KOPT-K1 (cell line): ENCODE measurements around the gene IFNG-AS1.

Source experiments
- H3K27ac ChIP-seq: fragments of 200-600 bp; sonication (generic); 2 replicates; pipeline ENCODE4 v1.5.1; 2016; ENCODE audit warnings: antibody characterized with exemption, mild to moderate bottlenecking, low read depth, low read length; ENCODE audit not compliant: poor library complexity, severe bottlenecking
- H3K36me3 ChIP-seq: fragments of 200-600 bp; sonication (generic); 2 replicates; pipeline ENCODE4 v1.5.1; 2017; ENCODE audit warnings: antibody characterized with exemption, mild to moderate bottlenecking, low read length, moderate library complexity; ENCODE audit not compliant: insufficient read depth
- H3K9me3 ChIP-seq: fragments of 200-600 bp; sonication (generic); 2 replicates; pipeline ENCODE4 v1.5.1; 2017; ENCODE audit warnings: antibody characterized with exemption, low read length, mild to moderate bottlenecking; ENCODE audit not compliant: insufficient read depth, poor library complexity, severe bottlenecking

IFNG-AS1 gene

DNA sequence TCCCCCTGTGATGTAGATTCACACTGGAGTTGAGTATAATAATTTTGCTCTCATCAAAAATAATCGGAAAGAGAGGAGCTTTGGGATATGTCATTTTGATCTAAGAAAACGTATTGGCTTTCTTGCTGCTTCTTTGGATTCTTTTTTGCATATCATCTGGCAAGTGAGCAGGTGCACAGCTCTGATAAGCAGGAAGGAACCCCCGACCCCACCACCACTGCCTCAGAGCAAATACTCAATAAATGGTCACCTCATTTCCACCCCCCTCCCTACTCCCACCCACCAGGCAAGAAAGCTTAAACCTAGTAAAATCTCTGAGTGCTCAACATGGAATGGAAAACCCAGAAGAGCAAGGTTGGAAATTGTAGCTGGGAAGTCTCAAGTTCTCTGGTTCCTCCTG lies 49.4 kb downstream of the IFNG-AS1 start:
- Histone ChIP-seq H3K36me3 (no peaks in the 10 kb centered on the region), H3K27ac (no peak overlapping the region), H3K9me3 (no peaks in the 10 kb centered on the region)

DNA sequence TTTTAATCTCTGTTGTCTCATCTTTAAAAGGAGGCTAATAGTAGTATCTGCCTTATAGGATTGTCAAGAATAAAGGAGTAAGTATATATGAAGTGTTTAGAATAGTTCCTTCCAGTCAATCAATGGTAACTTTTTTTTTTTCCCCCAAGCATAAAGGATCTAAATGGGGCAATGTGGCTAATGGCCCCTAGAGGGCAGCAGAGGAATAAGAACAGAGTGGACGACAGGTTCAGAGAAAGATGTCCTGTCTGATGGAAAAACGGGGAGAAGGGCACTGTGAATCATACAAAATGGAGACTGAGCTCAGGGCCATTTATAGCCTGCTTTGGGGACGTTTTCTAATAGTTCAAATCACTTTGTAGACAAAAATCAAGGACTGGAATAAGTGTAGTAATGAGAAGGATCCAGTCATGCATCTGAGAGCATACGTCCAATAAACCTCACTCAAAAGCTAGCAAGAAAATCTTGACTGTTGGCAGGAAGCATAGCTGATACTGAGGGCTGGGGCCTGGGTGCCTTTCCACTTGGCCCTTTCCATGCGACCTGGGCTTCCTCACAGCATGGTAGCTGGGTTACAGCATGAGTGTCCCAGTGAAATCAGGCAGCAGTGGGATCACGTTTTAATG lies 51.3 kb downstream of the IFNG-AS1 start:
- H3K27ac ChIP-seq = no peak overlapping the region
- H3K36me3 ChIP-seq = no peaks in the 10 kb centered on the region
- no peaks in the 10 kb centered on the region for H3K9me3 ChIP-seq

DNA sequence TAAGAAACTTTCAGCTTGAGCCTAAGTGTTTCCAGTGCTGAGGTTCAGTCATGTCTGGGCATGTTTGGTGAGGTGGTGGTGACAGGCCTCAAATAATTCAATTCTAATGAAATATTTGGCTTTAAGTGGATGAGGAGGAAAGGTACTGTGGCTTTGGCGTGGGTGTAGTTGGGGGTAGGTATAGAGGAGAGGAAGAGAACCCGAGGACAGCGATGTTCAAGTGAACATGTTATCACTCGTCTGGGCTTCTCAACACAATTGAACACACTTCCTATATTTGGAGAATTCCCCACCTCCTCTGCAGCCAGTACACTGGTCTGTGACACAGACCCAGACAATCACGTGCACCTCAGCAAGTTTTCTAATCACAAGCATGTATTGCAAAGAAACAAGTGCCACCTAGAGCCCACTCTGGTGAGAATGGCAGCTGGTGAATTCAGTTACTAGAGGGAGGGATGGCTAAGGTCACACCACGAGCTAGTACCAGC lies 53.0 kb downstream of the IFNG-AS1 start:
- Histone ChIP-seq H3K9me3 (no peaks in the 10 kb centered on the region), H3K27ac (no peak overlapping the region), H3K36me3 (no peaks in the 10 kb centered on the region)

DNA sequence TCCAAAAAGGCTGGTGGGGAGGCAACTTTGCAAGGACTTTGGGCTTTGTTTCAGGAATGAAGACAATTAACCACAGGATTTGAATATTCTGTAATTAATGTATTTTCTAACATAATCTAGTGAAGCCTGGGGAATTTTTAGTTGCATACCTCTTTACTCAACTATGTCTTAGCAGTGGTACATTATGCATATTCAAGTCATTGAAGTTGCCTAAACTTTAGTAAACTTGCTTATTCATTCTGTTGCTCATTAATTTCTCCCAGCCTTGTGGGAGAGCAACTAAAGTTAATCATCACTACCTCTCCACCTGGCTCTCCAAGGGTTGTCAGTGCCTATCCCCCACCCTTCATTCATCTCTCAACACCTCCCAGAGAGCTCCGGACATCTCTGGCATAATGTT lies 54.2 kb downstream of the IFNG-AS1 start:
- no peak overlapping the region for H3K27ac ChIP-seq
- no peaks in the 10 kb centered on the region for H3K9me3 ChIP-seq
- H3K36me3 ChIP-seq = no peaks in the 10 kb centered on the region

DNA sequence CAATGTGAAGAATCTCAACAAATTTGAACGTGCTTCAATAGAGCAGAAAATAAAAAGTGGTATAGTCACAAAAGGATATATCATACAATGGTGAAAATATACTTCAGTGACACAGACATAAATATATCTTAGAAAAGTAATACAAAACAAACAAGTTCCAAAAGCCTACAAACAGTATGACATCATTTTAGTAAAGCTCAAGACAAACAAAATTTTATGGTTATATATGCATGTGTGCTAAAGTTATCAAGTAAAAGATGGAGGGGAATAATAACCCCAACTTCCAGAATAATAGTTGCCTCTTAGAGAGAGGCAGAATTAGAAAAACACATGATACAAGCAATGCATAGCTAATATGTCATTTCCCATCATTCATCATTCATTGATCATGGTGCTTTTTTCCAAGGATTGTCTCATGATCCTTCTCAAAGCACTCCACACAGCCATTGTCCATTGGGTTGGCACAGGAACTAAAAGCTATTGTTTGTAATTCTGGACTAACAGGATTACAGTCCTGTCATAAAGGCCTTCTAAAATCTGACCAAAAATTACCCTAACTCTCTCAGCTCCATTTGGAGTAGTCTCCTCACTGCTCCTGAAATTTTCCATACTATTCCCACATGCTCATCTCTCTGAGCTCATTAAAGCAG lies 59.5 kb downstream of the IFNG-AS1 start:
- Histone ChIP-seq H3K9me3 (no peaks in the 10 kb centered on the region), H3K27ac (no peak overlapping the region), H3K36me3 (no peaks in the 10 kb centered on the region)

DNA sequence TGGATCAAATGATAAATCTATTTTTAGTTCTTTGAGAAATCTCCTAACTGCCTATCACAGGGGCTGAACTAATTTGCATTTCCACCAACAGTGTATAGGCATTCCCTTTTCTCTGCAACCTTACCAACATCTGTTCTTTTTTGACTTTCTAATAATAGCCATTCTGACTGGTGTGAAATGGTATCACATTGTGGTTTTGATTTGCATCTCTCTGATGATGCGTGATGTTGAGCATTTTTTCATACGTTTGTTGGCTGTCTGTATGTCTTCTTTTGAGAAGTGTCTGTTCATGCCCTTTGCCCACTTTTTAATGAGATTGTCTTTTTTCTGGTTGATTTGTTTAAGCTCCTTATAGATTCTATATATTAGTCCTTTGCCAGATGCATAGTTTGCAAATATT lies 67.1 kb downstream of the IFNG-AS1 start:
- Histone ChIP-seq H3K36me3 (no peaks in the 10 kb centered on the region), H3K27ac (no peak overlapping the region), H3K9me3 (peaks cover 27% of the 10 kb centered on the region)

DNA sequence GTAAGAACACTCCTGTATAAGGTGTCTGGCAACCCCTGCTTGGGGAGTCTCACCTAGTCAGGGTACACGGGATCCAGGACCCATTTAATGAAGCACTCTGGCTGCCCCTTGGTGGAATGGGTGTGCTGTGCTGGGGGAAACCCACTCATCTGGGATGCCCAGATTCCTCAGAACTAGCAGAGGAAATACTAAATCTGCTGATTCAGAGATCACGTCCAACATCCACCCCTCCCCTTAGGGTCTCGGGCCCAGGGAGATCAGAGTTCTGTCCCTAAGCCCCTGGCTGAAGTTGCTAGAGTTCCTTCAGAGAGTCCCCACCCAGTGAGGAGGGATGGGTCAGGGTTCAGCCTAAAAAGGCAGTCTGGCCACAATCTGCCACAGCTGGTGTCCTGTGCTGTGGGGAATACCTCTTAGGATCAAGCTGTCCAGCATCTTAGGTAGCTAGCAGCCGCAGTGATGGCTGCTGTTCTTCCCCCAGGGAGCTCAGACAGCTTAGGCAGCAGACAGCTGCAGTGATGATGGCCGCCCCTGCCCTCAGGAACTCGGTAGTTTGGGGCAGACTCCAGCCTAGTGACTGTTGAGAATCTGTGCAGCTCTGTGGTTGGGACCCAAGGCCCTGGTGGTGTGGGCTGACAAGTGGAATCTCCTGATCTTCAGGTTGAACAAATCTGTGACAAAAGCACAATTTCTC lies 74.8 kb downstream of the IFNG-AS1 start:
- H3K9me3 ChIP-seq = peaks cover 8% of the 10 kb centered on the region
- no peaks in the 10 kb centered on the region for H3K36me3 ChIP-seq
- no peak overlapping the region for H3K27ac ChIP-seq

DNA sequence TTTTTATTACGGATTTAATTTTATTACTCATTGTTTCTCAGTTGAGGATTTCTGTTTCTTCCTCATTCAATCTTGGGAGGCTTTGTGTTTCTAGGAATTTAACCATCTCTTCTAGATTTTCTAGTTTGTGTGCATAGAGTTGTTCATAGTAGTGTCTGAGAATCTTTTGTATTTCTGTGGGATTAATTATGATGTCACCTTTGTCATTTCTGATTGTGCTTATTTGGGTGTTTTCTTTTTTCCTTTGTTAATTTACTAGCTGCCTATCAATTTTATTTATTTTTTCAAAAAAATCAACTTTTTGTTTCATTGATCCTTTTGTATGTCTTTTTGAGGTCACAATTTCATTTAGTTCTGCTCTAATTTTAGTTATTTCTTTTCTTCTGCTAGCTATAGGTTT lies 75.9 kb downstream of the IFNG-AS1 start:
- Histone ChIP-seq H3K9me3 (peaks cover 8% of the 10 kb centered on the region), H3K27ac (no peak overlapping the region)

DNA sequence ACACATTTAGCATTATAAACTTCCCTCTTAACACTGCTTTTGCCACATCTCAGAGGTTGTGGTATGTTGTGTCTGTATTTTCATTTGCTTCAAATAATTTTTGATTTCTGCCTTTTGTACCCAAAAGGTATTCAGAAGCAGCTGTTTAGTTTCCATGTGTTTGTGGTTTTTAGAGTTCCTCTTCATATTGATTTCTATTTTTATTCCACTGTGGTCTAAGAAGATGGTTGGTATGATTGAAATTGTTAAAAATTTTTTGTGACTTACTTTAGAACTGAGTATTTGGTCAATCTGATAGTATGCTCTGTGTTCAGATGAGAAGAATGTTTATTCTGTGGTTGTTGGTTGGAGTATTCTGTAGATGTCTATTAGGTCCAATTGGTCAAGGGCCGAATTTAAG lies 76.4 kb downstream of the IFNG-AS1 start:
- Histone ChIP-seq H3K36me3 (no peaks in the 10 kb centered on the region), H3K27ac (no peak overlapping the region), H3K9me3 (peaks cover 8% of the 10 kb centered on the region)

More for the DNA sequence above, 75.9 kb downstream of the IFNG-AS1 start:
- H3K36me3 ChIP-seq = no peaks in the 10 kb centered on the region

DNA sequence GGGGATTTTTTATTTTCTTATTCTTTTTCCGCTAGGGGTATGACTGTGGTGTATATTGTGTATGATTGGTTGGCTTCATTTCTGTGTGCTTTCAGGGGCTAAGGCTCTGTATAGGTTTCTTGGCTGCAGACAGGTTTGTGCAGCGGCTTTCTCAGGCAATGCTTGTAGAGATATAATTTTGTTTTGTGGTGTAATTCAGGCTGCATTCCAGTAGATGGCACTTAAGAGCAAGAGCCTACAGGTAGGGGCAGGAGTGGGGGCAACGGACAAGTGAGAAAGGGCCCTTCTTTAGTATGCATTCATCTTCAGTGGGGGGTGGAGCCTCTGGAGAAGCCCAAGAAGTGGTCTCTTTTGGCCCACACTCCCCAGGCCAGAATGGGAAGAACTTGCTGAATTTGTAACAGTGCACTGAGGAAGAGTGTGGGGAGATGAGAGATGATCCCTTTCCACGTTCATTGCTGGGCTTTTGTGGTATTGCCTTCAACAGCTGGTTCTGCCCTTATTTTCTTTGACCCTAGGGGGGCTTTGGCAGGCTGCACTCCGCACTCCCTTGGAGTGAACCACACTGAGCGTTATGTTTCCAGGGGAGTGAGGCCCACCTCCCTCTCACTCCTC lies 78.6 kb downstream of the IFNG-AS1 start:
- H3K9me3 ChIP-seq = peaks cover 8% of the 10 kb centered on the region
- H3K36me3 ChIP-seq = no peaks in the 10 kb centered on the region
- no peak overlapping the region for H3K27ac ChIP-seq

DNA sequence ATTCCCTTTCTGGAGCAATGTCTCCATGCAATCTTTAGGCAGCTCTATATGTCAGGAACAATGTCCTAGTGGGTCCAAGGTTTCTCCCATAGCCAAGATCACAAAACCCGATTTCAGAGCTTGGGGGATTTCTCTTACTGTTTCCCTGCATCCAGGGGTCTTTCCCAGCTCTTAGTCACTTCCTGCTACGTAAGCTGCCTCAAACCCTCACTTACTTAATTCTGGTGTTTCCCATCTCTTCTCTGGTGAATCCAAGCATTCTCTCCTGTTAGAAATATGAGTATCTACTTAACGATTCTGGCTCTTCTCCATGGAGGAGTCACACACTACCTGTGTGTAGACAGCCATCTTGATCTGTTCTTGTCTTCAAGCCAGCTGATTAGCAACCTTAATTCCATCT lies 80.0 kb downstream of the IFNG-AS1 start:
- Histone ChIP-seq H3K9me3 (peaks cover 8% of the 10 kb centered on the region), H3K27ac (no peak overlapping the region), H3K36me3 (no peaks in the 10 kb centered on the region)
